HG02642 (cell line): ENCODE measurements around the gene ADGRL2.

Experiments used
- ATAC-seq: cut with Tn5 transposase; IDR thresholded peaks from one replicate; pipeline ENCODE4 v1.9.1; 2021; ENCODE audit warnings: mild to moderate bottlenecking; ENCODE audit not compliant: unreplicated experiment, poor library complexity

ADGRL2 gene

GRCh38 chr1:81800695-81801650, at the start of gene ADGRL2:
TSS of gene ADGRL2 (plus strand) at chr1:81800934. CDS start at chr1:81836985, 36,051 bp downstream.
- peak; percentile 74 for ATAC-seq

- no peak for ATAC-seq
Observed at GRCh38 chr1:81752840-81753239, 47.9 kb upstream of the ADGRL2 start.

GRCh38 chr1:81754424-81754823, 46.3 kb upstream of the ADGRL2 start:
- ATAC-seq = no peak

- no peak for ATAC-seq
Observed at GRCh38 chr1:81756872-81757271, 43.9 kb upstream of the ADGRL2 start.

GRCh38 chr1:81757398-81758020, 43.2 kb upstream of the ADGRL2 start:
- ATAC-seq = no peak

- no peak for ATAC-seq
Observed at GRCh38 chr1:81758181-81758580, 42.6 kb upstream of the ADGRL2 start.

GRCh38 chr1:81760477-81761097, 40.1 kb upstream of the ADGRL2 start:
- no peak for ATAC-seq

GRCh38 chr1:81775510-81775909, 25.2 kb upstream of the ADGRL2 start:
- ATAC-seq = no peak

GRCh38 chr1:81780705-81781454, 19.9 kb upstream of the ADGRL2 start:
- no peak for ATAC-seq

- no peak for ATAC-seq
Observed at GRCh38 chr1:81781749-81782148, 19.0 kb upstream of the ADGRL2 start.

- no peak for ATAC-seq
Observed at GRCh38 chr1:81792184-81792583, 8.6 kb upstream of the ADGRL2 start.

GRCh38 chr1:81797701-81798100, 3.0 kb upstream of the ADGRL2 start:
- ATAC-seq = no peak

- ATAC-seq = no peak
Observed at GRCh38 chr1:81799939-81800694, 617 bp upstream of the ADGRL2 start.

- no peak for ATAC-seq
Observed at GRCh38 chr1:81801651-81802456, 1.1 kb downstream of the ADGRL2 start.

GRCh38 chr1:81802457-81802706, 1.6 kb downstream of the ADGRL2 start:
- ATAC-seq = no peak

- no peak for ATAC-seq
Observed at GRCh38 chr1:81802707-81803430, 2.1 kb downstream of the ADGRL2 start.

GRCh38 chr1:81803431-81804110, 2.8 kb downstream of the ADGRL2 start:
- ATAC-seq = no peak

- ATAC-seq = no peak
Observed at GRCh38 chr1:81804312-81804711, 3.6 kb downstream of the ADGRL2 start.
